ENCODE results near the gene CRYAB. TPM values are rescaled to one million over a fixed set of nuclear protein-coding genes. Genes with fewer than 3 reads are reported as not detected.

Gene CRYAB
- total and polyA plus RNA-seq, 7 donors = 25.0 to 299 (median 151) TPM

GRCh38 chr11:111908639-111909305 lies 2.8 kb downstream of the CRYAB start:
- WGBS, 2 donors = 80% methylated on average over 5 of the region's 5 CpGs
- H3K4me3 ChIP-seq = peak overlapping the region in 3 of 4 donors; percentile 69 to 78 (median 77)
- no peak for TF ChIP-seq POLR2A (IDR thresholded peaks at IDR 0.05)
- TF ChIP-seq EP300 (IDR thresholded peaks at IDR 0.05) = no peak
- TF ChIP-seq, protein P1, sequence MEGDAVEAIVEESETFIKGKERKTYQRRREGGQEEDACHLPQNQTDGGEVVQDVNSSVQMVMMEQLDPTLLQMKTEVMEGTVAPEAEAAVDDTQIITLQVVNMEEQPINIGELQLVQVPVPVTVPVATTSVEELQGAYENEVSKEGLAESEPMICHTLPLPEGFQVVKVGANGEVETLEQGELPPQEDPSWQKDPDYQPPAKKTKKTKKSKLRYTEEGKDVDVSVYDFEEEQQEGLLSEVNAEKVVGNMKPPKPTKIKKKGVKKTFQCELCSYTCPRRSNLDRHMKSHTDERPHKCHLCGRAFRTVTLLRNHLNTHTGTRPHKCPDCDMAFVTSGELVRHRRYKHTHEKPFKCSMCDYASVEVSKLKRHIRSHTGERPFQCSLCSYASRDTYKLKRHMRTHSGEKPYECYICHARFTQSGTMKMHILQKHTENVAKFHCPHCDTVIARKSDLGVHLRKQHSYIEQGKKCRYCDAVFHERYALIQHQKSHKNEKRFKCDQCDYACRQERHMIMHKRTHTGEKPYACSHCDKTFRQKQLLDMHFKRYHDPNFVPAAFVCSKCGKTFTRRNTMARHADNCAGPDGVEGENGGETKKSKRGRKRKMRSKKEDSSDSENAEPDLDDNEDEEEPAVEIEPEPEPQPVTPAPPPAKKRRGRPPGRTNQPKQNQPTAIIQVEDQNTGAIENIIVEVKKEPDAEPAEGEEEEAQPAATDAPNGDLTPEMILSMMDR (IDR thresholded peaks at IDR 0.05) = no peak
- no peak for TF ChIP-seq POLR2AphosphoS5 (IDR thresholded peaks at IDR 0.05)
- H3K27me3 ChIP-seq = no peaks in the 10 kb centered on the region
- H3K27ac ChIP-seq = peak overlapping the region; percentile 96 to 100 (median 98)
- H3K36me3 ChIP-seq = peaks cover 0 to 13% (median 9%) of the 10 kb centered on the region in 4 donors
- peaks cover 0 to 27% (median 24%) of the 10 kb centered on the region in 4 donors for H3K4me1 ChIP-seq
- no peak for DNase-seq
- no peaks in the 10 kb centered on the region for H3K9me3 ChIP-seq
- intact Hi-C loops (cut with DNase I) = no loop called here

GRCh38 chr11:111906680-111907079 lies 4.9 kb downstream of the CRYAB start:
- peaks cover 0 to 13% (median 9%) of the 10 kb centered on the region in 4 donors for H3K36me3 ChIP-seq
- no peaks in the 10 kb centered on the region for H3K9me3 ChIP-seq
- TF ChIP-seq POLR2A (IDR thresholded peaks at IDR 0.05) = no peak
- TF ChIP-seq, protein P1 (IDR thresholded peaks at IDR 0.05) = no peak
- TF ChIP-seq POLR2AphosphoS5 (IDR thresholded peaks at IDR 0.05) = no peak
- TF ChIP-seq EP300 (IDR thresholded peaks at IDR 0.05) = no peak
- WGBS, 2 donors = 84 to 90% methylated on average over 1 of the region's 1 CpG
- no peak overlapping the region for H3K4me3 ChIP-seq
- intact Hi-C loops (cut with DNase I) = no loop called here
- peak overlapping the region in 2 of 4 donors; percentile 3 to 14 for H3K27ac ChIP-seq
- H3K4me1 ChIP-seq = peaks cover 0 to 21% (median 17%) of the 10 kb centered on the region in 4 donors
- H3K27me3 ChIP-seq = no peaks in the 10 kb centered on the region
- DNase-seq = no peak

DNA sequence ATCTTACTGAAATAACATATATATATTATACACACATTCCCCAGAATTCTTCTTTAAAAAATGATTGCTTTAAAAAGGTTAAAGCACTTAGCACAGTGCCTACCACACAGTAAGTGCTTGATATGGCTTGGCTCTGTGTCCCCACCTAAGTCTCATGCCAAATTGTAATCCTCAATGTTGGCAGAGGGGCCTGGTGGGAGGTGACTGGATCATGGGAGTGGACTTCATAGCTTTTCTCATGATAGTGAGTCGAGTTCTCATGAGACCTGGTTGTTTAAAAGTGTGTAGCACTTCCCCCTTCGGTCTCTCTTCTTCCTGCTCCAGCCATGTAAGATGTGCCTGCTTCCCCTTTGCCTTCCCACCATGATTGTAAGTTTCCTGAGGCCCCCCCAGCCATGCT lies 6.2 kb downstream of the CRYAB start:
- 66 to 68% methylated on average over 2 of the region's 2 CpGs for WGBS, 2 donors
- TF ChIP-seq, protein P1 (IDR thresholded peaks at IDR 0.05) = no peak
- TF ChIP-seq POLR2AphosphoS5 (IDR thresholded peaks at IDR 0.05) = no peak
- TF ChIP-seq POLR2A (IDR thresholded peaks at IDR 0.05) = no peak
- TF ChIP-seq EP300 (IDR thresholded peaks at IDR 0.05) = no peak
- H3K36me3 ChIP-seq = peaks cover 0 to 13% (median 9%) of the 10 kb centered on the region in 4 donors

DNA sequence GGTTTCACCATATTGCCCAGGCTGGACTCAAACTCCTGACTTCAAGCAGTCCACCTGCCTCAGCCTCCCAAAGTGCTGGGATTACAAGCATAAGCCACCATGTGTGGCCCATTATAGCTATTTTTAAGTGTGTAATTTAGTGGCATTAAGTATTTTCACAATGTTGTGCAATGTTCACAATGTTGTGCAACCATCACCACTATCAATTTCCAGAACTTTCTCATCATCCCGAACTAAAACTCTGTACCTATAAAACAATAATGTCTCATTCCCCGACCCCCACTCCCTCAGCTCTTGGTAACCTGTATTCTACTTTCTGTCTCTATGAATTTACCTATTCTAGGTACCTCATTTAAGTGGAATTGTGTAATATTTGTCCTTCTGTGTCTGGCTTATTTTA lies 24.7 kb downstream of the CRYAB start:
- H3K4me3 ChIP-seq = no peak overlapping the region
- TF ChIP-seq, protein P1 (IDR thresholded peaks at IDR 0.05) = no peak
- TF ChIP-seq EP300 (IDR thresholded peaks at IDR 0.05) (no peak), POLR2AphosphoS5 (IDR thresholded peaks at IDR 0.05) (no peak)
- intact Hi-C loops (cut with DNase I) = no loop called here
- H3K27me3 ChIP-seq = no peaks in the 10 kb centered on the region
- no peaks in the 10 kb centered on the region for H3K4me1 ChIP-seq
- peaks cover 0 to 12% (median 0%) of the 10 kb centered on the region in 4 donors for H3K36me3 ChIP-seq
- H3K9me3 ChIP-seq = no peaks in the 10 kb centered on the region
- DNase-seq = no peak
- no peak overlapping the region for H3K27ac ChIP-seq
- 90 to 91% methylated on average over 2 of the region's 2 CpGs for WGBS, 2 donors

More for the DNA sequence above, 6.2 kb downstream of the CRYAB start:
- intact Hi-C loops (cut with DNase I) = no loop called here
- DNase-seq = no peak
- Histone ChIP-seq H3K4me3 (no peak overlapping the region), H3K27ac (no peak overlapping the region), H3K4me1 (peaks cover 0 to 19% (median 17%) of the 10 kb centered on the region in 4 donors), H3K9me3 (no peaks in the 10 kb centered on the region), H3K27me3 (no peaks in the 10 kb centered on the region)
